GM18502 (cell line): ENCODE data around the gene PLS1.
"Not testable (repeated sequence)": the region's sequence is repeated elsewhere in the genome, so short reads cannot be mapped to it uniquely, and the experiment has no call there.

ENCODE experiments used
- ATAC-seq: cut with Tn5 transposase; IDR thresholded peaks from one replicate; pipeline ENCODE4 v1.9.1; 2021; ENCODE audit warnings: mild to moderate bottlenecking; ENCODE audit not compliant: unreplicated experiment, poor library complexity

The PLS1 gene, protein sequence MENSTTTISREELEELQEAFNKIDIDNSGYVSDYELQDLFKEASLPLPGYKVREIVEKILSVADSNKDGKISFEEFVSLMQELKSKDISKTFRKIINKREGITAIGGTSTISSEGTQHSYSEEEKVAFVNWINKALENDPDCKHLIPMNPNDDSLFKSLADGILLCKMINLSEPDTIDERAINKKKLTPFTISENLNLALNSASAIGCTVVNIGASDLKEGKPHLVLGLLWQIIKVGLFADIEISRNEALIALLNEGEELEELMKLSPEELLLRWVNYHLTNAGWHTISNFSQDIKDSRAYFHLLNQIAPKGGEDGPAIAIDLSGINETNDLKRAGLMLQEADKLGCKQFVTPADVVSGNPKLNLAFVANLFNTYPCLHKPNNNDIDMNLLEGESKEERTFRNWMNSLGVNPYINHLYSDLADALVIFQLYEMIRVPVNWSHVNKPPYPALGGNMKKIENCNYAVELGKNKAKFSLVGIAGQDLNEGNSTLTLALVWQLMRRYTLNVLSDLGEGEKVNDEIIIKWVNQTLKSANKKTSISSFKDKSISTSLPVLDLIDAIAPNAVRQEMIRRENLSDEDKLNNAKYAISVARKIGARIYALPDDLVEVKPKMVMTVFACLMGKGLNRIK

DNA sequence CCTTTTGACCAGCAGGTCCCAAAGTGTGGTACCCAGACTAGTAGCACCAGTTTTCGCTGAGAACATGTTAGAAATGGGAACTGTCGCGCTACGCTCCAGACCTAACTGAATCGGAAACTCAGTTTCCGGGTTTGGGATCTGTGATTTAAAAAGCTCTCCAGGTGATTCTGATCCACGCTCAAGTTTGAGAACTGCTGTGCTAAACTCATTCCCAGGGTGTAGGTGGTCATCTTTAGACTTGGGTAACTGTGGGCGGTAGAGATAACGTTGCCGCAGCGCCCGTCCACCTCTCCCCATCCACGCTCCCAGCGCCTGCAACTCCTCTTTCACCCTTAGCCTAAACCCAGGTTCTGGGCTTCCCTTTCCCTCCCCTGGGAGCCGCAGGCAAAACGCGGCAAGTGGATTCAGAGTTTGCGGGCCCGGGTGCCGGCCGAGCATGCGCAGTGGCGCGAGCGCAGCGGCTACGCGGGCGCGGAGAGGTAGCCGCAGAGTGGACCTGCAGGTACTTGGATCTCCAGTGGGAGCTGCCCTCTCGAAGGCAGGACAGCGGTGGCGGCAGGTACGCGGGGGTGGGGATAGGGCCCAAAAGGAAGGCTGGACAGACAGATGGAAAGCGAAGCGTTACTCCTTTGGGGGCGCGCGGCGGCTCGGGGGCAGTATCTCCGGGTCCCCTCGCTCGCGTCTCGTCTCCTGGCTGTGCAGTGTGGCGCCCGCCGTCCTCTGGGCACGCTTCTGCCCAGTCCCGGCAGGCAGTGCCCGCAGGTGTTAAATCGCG is at the start of gene PLS1:
PLS1 (plus strand) TSS at position 443 of the 775 bp plus-strand sequence. CDS start 67,845 bp downstream, outside the sequence.
- ATAC-seq: peak; percentile 88

DNA sequence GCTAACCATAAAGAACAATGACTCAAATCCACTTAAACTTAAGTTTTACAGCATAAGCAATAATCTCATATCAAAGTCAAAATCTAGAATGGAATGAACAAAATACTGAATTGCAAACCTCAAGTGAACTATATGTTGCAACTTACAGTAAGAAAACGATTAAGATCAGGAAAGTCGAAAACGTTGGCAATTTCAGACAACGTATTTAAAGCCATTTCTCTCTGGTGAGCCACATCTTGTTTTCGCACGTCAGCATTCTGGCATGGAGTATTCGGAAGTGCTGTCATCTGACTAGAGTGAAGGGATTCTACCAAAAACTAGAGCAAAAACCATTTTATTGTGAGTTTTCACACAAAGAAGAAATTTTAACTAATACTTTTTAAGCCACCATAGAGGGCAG is 46.2 kb upstream of the PLS1 start:
- no peak for ATAC-seq

DNA sequence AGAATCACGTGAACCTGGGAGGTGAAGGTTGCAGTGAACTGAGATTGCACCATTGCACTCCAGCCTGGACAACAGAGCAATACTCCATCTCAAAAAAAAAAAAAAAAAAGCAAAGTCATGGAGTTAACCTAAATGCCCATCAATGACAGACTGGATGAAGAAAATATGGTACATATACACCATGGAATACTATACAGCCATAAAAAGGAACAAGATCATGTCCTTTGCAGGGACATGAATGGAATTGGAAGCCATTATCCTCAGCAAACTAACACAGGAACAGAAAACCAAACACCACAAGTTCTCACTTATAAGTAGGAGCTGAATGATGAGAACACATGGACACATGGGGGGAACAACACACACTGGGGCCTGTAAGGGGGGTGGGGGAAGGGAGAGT is 43.6 kb upstream of the PLS1 start:
- ATAC-seq: not testable (repeated sequence)

DNA sequence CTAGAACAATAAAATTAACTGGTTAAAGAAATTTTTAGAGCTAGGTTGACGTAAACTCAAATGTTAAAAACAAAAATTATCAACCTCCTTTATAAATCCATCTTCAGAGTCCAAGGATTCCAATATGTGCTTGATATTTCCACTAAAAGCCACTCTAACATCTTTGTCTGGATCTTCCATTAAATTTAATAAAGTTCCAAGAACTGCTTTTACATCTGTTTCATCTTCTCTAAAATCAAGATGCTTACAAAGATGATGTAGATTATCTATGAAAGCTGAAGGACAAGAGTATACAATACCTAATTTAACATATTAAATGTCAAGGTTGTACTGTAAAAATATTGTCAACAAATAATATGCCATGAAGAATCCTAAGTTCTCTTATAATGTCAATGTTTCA is 42.5 kb upstream of the PLS1 start:
- no peak for ATAC-seq

DNA sequence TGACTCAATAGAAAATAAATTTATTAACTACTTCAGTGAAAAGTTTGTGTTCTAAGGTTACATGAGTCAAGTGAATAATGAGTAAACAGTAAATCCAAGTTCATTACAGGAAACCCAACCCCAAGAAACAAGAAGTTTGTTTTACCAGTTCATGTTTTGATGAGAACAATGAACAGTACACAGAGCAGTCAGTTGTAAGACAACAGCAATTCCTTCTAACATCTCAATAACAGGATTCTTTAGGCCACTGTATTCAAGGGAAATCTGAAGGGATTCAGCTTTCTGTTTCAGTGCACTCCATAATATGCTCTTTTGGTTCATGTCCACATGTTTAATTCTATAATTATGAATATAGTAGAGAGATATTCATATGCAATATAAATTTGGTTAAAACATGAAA is 36.1 kb upstream of the PLS1 start:
- no peak for ATAC-seq

DNA sequence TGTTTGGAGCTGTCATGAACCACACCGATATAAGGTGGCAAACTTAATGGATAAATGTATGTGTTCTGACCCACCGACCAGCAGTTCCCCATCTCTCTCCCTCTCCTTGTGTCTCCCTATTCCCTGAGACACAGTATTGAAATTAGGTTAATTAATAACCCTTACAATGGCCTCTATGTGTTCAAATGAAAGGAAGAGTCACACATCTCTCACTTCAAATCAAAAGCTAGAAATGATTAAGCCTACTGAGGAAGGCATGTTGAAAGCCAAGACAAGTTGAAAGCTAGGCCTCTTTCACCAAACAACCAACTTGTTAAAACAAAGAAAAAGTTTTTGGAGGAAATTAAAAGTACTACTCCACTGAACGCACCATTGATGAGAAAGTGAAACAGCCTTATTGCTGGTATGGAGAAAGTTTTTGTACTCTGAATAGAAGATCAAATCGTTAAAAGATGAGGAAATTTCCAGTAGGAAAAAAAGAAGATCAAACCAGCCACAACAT is 32.6 kb upstream of the PLS1 start:
- ATAC-seq: no peak

DNA sequence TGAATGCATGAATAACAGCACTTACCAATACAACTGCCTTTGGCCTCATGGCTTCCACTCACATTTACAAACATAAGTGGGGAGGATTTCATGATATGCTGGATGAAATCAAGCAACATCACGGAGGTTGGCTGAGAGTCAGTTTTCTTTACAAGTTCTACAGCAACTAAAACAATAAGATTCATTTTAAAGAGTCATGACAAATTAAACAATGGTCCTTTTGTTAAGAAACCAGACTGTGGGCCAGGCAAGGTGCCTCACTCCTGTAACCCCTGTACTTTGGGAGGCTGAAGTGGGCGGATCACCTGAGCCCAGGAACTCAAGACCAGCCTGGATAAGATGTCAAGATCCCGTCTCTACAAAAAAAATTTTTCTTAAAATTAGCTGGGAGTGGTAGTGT is 30.1 kb upstream of the PLS1 start:
- ATAC-seq: no peak

DNA sequence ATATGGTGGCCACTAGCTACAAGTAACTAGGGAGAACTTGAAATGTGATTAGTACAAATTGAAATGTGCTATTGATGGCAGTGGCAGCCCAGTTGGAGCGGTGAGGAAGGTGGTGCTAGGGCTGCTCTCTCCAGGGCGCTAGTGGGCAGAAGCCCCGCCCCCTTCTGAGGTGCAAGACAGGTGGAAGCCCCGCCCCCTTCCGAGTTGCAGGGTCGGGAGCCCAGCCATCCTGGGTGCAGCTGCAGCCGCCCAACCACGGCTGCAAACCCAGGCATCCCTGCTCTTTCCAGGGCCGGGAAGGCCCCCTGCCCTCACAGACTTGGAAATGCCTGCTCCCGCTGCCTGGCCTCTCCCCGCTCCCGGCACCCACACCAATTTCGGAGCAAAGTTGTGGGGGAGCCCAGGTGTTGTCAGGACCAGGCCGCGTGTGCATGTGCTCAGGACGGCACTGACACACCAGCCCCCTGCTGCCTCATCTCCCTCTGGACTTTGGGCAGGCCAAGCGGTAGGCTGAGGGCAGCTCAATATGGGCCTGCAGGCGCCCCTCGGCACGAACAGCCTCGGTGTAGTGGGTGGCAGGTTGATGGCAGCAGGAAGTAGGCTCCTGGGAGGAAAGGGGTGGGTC is 27.7 kb upstream of the PLS1 start:
- ATAC-seq: no peak

DNA sequence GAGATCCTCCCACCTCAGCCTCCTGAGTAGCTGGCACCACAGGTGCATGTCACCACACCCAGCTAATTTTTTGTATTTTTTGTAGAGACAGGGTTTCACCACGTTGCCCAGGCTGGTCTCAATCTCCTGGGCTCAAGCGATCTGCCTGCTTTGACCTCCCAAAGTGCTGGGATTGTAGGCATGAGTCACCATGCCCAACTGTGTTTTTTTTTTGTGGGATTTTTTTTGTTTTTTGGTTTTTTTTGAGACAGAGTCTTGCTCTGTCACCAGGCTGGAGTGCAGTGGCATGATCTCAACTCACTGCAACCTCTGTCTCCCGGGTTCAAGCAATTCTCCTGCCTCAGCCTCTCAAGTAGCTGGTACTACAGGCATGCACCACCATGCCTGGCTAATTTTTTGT is 26.8 kb upstream of the PLS1 start:
- not testable (repeated sequence) for ATAC-seq

DNA sequence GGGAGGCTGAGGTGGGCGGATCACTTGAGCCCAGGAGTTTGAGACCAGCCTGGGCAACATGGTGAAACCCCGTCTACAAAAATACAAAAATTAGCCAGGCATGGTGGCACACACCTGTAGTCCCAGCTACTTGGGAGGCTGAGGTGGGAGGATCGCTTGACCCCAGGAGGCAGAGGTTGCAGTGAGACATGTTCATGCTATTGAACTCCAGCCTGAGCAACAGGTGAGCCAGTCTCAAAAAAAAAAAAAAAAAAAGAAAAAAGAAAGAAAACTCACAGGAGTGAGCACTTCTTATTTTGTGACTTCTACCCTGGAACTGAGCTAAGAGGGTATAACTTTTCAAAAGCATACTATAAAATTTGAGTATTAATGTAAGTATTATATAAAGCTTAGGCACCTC is 22.0 kb upstream of the PLS1 start:
- ATAC-seq: not testable (repeated sequence)

DNA sequence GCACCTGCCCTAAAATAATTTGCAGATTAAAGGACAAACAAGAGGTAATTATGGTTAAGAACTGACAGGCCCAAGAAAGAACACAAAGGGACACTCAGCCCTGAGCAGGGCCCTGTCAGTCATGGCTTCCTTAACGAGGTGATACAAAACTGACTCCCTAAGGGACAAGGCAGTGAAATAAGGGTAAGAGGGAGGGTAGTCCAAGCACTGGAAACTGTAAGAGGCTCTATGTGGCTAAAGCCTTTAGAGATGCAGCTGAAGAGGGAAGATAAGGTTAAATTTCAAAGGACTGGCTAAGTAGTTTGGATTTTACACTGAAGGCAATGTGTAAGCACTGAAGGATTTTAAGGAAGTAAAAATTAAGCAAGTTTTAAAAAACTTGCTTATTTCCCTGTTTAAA is 21.5 kb upstream of the PLS1 start:
- ATAC-seq: no peak

DNA sequence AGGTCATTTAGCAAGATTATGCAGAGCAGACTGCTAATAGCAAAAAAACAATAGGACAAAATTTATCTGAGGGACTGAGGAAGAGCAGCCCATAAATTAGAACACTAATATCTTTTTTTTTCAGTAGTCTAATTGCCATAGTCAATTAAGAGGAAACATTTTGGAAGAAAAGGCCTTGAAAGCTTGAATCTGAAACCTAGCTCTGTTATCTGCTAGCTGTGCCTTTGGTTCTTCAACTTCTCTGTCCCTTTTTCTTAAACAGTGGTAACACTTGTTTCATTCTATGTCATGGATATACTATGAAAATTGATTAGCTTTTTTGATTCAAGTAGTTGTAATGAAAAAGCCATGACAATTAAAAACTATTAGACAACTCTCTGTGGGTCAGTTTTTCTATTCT is 19.4 kb upstream of the PLS1 start:
- no peak for ATAC-seq

DNA sequence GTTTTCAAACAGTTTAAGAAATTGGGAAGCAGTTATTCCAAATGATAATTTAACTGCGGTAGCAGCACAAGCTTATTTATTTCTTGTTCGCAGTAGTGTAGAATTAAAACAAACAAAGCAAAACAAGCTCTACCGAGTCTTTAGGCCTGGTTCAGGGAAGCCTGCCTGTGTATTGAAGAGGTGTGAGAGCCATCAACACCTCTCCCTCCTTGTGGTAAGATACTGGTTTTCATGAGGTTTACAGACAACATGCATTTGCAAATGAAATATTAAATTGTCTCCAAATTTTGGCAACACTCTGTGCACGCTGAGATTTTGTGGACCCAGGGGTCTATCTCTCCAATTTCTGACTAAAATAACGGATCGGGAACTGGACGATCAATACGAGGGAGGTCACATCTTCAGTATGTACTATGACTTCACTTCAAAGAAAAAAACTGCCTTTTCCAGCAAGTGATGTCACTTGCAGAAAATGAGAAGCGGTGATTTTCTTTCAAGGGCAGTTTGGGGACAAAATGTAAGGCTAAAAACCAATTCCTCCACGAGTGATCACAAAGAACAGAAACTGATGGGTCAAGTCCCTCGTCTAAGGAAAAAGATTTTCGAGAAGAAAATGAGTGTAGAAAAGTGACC is 18.4 kb upstream of the PLS1 start:
- no peak for ATAC-seq

DNA sequence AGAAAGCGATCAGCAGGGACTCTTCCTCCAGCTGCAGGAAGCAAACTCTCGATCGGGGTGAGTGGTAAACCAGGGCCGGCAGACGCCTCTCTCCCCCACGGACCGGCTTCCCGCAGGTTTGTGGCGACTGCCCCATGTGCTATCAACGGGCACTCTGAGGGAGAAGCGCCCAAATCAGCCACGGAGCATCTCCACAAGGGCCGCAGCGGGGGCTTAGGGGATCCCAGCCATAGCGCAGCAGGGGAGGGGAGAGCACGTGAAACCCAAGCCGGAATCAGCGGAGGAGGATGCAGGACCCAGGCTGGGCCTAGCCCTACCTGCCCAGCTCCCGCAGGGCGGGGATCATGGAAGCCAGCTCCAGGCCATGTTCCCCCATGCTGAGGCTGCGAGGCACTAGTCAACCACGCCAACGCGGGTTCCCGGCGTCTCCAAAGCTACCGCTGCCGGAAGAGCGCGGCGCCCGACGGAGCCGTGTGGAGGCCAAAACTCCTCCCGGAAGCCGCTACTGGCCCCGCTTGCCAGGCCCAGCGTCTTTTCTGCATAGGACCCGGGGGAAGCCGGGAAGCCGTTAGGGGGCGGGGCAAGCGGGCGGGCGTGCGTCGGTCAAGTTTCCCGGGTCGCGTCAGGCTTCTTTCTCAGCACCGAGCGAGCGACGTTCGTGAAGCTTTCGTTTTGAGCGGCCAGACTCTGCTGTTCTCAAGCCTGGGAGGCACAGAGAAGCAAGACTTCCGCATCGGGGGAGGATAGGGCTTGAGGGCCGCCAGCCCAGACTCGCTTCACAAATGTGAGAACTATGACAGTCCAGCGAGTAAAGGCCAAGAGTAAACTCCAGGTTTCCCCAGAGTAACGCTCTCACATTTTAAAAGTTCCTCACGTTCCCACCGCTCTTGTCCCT is 17.6 kb upstream of the PLS1 start, which contains the start of gene ATR:
ATR (minus strand) TSS at position 405 of the 895 bp plus-strand sequence; CDS start at position 376, 29 bp downstream.
- ATAC-seq: peak; percentile 95

DNA sequence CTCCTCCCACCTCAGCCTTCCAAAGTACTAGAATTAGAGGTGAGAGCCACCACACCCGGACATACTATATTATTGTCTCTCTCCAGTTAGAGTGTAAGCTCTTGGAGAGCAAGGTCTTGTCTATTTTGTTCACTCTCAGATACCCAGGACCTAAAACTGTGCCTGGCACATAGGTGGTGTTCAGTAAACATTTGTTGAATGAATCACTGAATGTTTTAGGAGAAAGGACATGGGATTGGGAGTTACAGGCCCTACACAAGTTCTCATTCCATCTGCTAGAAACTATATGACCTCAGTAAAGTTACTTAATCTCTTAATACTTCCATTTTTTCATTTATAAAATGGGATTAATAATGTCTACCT is 16.2 kb upstream of the PLS1 start:
- no peak for ATAC-seq

DNA sequence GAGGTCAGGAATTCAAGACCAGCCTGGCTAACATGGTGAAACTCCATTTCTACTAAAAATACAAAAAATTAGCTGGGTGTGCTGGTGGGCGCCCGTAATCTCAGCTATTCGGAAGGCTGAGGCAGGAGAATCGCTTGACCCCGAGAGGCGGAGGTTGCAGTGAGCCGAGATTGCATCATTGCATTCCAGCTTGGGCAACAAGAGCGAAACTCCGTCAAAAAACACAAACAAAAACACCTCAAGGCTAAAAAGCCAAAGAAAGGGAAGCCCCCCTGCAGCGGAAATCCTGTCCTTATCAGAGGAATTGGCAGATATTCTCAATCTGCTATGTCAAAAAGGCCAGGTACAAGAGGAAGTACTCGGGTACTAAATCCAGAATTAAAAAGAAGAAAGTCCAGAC is 15.1 kb upstream of the PLS1 start:
- ATAC-seq: not testable (repeated sequence)

DNA sequence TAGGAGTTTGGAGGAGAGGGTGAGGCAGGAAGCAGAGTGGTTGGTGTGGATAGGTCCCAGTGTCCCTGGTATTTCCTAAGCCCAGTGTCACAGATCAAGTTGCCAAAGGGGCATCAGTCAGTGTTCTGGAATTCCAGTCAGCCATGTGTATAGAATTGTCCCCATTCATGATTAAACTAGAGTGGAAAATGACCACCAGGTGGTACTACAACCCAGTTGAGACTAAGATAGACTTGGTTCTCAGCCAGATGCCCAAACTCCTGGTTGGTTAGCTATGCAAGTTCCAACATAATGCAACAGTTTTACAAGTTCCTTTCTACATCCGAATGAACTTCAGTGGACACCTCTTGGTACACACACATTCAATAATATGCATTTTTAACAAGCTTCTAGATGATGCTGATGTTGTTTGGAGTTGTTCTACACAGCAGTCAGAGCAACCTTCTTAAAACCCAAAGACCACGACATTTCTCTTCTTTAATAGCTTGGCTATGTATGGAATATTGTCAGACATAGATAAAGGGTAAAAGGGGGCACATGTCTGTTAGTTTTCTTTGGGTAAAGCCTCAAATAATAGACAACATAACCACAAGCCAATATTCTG is 9.3 kb upstream of the PLS1 start:
- ATAC-seq: peak; percentile 80

DNA sequence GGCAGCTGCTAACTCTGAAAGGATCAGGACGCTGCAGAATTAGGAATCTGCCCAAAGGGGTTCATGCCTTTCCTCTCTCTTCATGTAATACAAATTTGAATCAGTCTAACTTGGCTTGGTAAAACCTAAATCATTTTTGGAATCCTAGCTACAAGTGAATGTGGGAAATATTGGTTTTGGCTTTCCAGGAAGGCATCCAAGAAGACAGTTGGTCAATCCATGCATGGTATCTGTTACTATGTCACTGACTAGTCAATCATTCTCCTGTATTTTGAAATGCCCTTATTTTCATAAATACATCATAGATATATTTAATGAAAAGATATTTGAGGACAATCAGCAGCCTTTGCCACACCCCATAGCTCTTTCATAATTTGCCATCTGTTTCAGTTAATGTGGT is 7.5 kb upstream of the PLS1 start:
- ATAC-seq: no peak

DNA sequence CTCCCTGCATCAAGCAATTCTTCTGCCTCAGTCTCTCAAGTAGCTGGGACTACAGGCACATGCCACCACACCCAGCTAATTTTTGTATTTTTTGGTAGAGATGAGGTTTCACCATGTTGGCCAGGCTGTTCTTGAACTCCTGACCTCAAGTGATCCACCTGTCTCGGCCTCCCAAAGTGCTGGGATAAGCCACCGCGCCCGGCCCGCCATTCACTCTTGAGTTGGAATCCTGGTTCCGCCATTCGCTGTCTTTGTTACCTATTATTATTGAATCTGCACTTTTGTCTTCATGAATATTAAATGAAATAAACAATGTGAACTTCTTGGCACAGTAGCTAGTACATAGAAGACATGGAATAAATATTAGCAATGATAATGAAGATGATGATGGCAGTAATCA is 3.9 kb upstream of the PLS1 start:
- not testable (repeated sequence) for ATAC-seq
